H1 (cell line): ENCODE measurements around the gene CTSL. TPM values are rescaled to one million over a fixed set of nuclear protein-coding genes. Genes with fewer than 3 reads are reported as not detected.

Experiments
- CTCF ChIA-PET: fragments of 300-600 bp; sonication (Branson Sonifier 250); formaldehyde crosslinking; loops from one replicate; lab custom pipeline; 2021; ENCODE audit not compliant: partially characterized antibody; lab: Charles Lee
- POLR2A ChIA-PET: fragments of 300-600 bp; sonication (Branson Sonifier 250); formaldehyde crosslinking; loops from one replicate; lab custom pipeline; 2021; ENCODE audit warnings: inconsistent platforms; ENCODE audit not compliant: partially characterized antibody; lab: Charles Lee
- DNase-seq, 2 experiments: peaks; one replicate each; pipeline versions ENCODE4 v3.0.0 to v3.0.0-alpha.2; 2010 to 2022; ENCODE audit warnings: low spot score in 2 of 2, low read depth in 1 of 2, mixed read lengths in 1 of 2
- FAIRE-seq: peaks from 2 replicates; lab custom pipeline; 2011; peaks lifted over from hg19 to GRCh38; lab: Jason Lieb, UNC
- H2AFZ ChIP-seq: 2 replicates; pipeline ENCODE4 v1.8.1; 2012; ENCODE audit warnings: low read length, inconsistent platforms
- H2AK5ac ChIP-seq: 2 replicates; pipeline ENCODE4 v1.6.1; 2013; ENCODE audit warnings: low read depth, low read length
- H2BK120ac ChIP-seq: replicated peaks from 2 replicates; pipeline ENCODE3; 2013; ENCODE audit warnings: low read depth, low read length, inconsistent platforms
- H2BK12ac ChIP-seq: 2 replicates; pipeline ENCODE4 v1.6.1; 2013; ENCODE audit warnings: low read depth, low read length
- H2BK15ac ChIP-seq: 2 replicates; pipeline ENCODE4 v1.6.1; 2013; ENCODE audit warnings: low read length
- H2BK20ac ChIP-seq: 2 replicates; pipeline ENCODE4 v1.6.1; 2013; ENCODE audit warnings: low read length
- H2BK5ac ChIP-seq: 2 replicates; pipeline ENCODE4 v1.6.1; 2013; ENCODE audit warnings: low read depth, low read length
- H3K14ac ChIP-seq: 2 replicates; pipeline ENCODE4 v1.6.1; 2013; ENCODE audit warnings: inconsistent platforms; ENCODE audit not compliant: insufficient read length
- H3K18ac ChIP-seq: 2 replicates; pipeline ENCODE4 v1.6.1; 2013; ENCODE audit warnings: low read length; ENCODE audit errors: extremely low read depth
- H3K23ac ChIP-seq: 2 replicates; pipeline ENCODE4 v1.6.1; 2013; ENCODE audit warnings: inconsistent platforms; ENCODE audit not compliant: insufficient read length
- H3K23me2 ChIP-seq: 2 replicates; pipeline ENCODE4 v1.6.1; 2013; ENCODE audit warnings: low read depth, low read length
- H3K27ac ChIP-seq: 2 replicates; pipeline ENCODE4 v1.6.1; 2011; ENCODE audit warnings: low read depth, low read length, inconsistent platforms
- H3K27me3 ChIP-seq, 4 experiments: replicated peaks in 1 of 4; 1 replicate in 1 of 4; 2 replicates in 3 of 4; pipeline versions ENCODE4 v1.6.1 to v1.8.1; 2011 to 2013; ENCODE audit warnings: low read length in 3 of 4, mild to moderate bottlenecking in 3 of 4, inconsistent platforms in 2 of 4, mixed read lengths in 2 of 4, moderate library complexity in 1 of 4; ENCODE audit not compliant: control insufficient read depth in 3 of 4, insufficient read depth in 3 of 4; ENCODE audit errors: extremely low read depth in 1 of 4
- H3K36me3 ChIP-seq, 4 experiments: 2 replicates each; pipeline versions ENCODE4 v1.6.1 to v1.8.1; 2011 to 2013; ENCODE audit warnings: mild to moderate bottlenecking in 4 of 4, low read length in 3 of 4, moderate library complexity in 2 of 4, control low read depth in 1 of 4, inconsistent platforms in 1 of 4; ENCODE audit not compliant: insufficient read depth in 4 of 4, control insufficient read depth in 2 of 4
- H3K4ac ChIP-seq: replicated peaks from 2 replicates; pipeline ENCODE3; 2013; ENCODE audit warnings: low read length, low read depth, mixed read lengths, inconsistent platforms; ENCODE audit not compliant: insufficient read length
- H3K4me1 ChIP-seq, 4 experiments: replicated peaks in 1 of 4; 1 replicate in 1 of 4; 2 replicates in 3 of 4; pipeline versions ENCODE4 v1.6.1 to v1.8.1; 2011 to 2013; ENCODE audit warnings: low read length in 3 of 4, inconsistent platforms in 2 of 4, mixed read lengths in 1 of 4; ENCODE audit not compliant: insufficient read depth in 4 of 4, control insufficient read depth in 3 of 4
- H3K4me2 ChIP-seq, 2 experiments: 2 replicates each; pipeline versions ENCODE4 v1.6.1 to v1.8.1; 2011 to 2013; ENCODE audit warnings: low read depth in 2 of 2, low read length in 2 of 2, control low read depth in 1 of 2, inconsistent platforms in 1 of 2, mild to moderate bottlenecking in 1 of 2; ENCODE audit not compliant: insufficient read depth in 1 of 2
- H3K4me3 ChIP-seq, 4 experiments: fragments of 200-600, 300-600 bp in 1 of 4; sonication (generic), shearing (Covaris generic), sonication (Bioruptor Twin) in 1 of 4; 2 replicates each; pipeline versions ENCODE4 v1.5.1 to v1.8.1; 2011 to 2016; ENCODE audit warnings: low read length in 4 of 4, low read depth in 3 of 4, control low read depth in 2 of 4, inconsistent platforms in 2 of 4, mild to moderate bottlenecking in 2 of 4, mixed read lengths in 1 of 4, moderate library complexity in 1 of 4; ENCODE audit not compliant: insufficient read depth in 2 of 4; ENCODE audit errors: extremely low read depth in 1 of 4
- H3K56ac ChIP-seq: replicated peaks from 2 replicates; pipeline ENCODE3; 2013; ENCODE audit warnings: low read depth, mild to moderate bottlenecking, mixed read lengths, low read length, inconsistent platforms; ENCODE audit not compliant: insufficient read length
- H3K79me1 ChIP-seq: 2 replicates; pipeline ENCODE4 v1.6.1; 2013; ENCODE audit warnings: low read depth, low read length, control low read depth
- H3K79me2 ChIP-seq, 2 experiments: 2 replicates each; pipeline versions ENCODE4 v1.6.1 to v1.8.1; 2012 to 2013; ENCODE audit warnings: low read length in 2 of 2, mild to moderate bottlenecking in 2 of 2, inconsistent platforms in 1 of 2; ENCODE audit not compliant: insufficient read depth in 2 of 2, control insufficient read depth in 1 of 2
- H3K9ac ChIP-seq, 4 experiments: replicated peaks in 1 of 4; 1 replicate in 1 of 4; 2 replicates in 3 of 4; pipeline versions ENCODE4 v1.6.1 to v1.8.1; 2011 to 2013; ENCODE audit warnings: low read depth in 3 of 4, low read length in 3 of 4, control low read depth in 2 of 4, mild to moderate bottlenecking in 2 of 4, moderate library complexity in 2 of 4, inconsistent platforms in 1 of 4; ENCODE audit errors: extremely low read depth in 1 of 4
- H3K9me3 ChIP-seq, 2 experiments: 2 replicates each; pipeline versions ENCODE4 v1.6.1 to v1.8.1; 2012 to 2013; ENCODE audit warnings: mild to moderate bottlenecking in 2 of 2, moderate library complexity in 2 of 2, control low read depth in 1 of 2, inconsistent platforms in 1 of 2, low read depth in 1 of 2, low read length in 1 of 2, mixed read lengths in 1 of 2; ENCODE audit not compliant: insufficient read depth in 2 of 2
- H4K20me1 ChIP-seq, 2 experiments: replicated peaks in 1 of 2; 2 replicates each; pipeline versions ENCODE3 to v1.8.1; 2011 to 2013; ENCODE audit warnings: inconsistent platforms in 2 of 2, low read length in 2 of 2, mild to moderate bottlenecking in 1 of 2; ENCODE audit not compliant: insufficient read depth in 2 of 2, control insufficient read depth in 1 of 2
- H4K5ac ChIP-seq: 2 replicates; pipeline ENCODE4 v1.6.1; 2013; ENCODE audit warnings: low read length, low read depth, mixed read lengths, inconsistent platforms; ENCODE audit not compliant: insufficient read length
- H4K8ac ChIP-seq: 2 replicates; pipeline ENCODE4 v1.8.0; 2013; ENCODE audit warnings: mild to moderate bottlenecking, moderate library complexity, low read length, inconsistent platforms; ENCODE audit not compliant: insufficient read depth; ENCODE audit errors: extremely low read depth
- H4K91ac ChIP-seq: replicated peaks from 2 replicates; pipeline ENCODE3; 2013; ENCODE audit warnings: low read length, mixed read lengths, inconsistent platforms; ENCODE audit not compliant: insufficient read length
- CHD2 ChIP-seq: IDR thresholded peaks from 2 replicates; pipeline ENCODE4 v1.6.1; 2012; ENCODE audit warnings: low read length, improper control_type of control experiment
- CREB1 ChIP-seq: IDR thresholded peaks from 2 replicates; pipeline ENCODE4 v1.6.1; 2012; ENCODE audit warnings: inconsistent platforms
- CTCF ChIP-seq, 3 experiments: IDR thresholded peaks; 1 replicate in 2 of 3; 2 replicates in 1 of 3; pipeline versions ENCODE4 v1.5.1 to v1.6.1; 2011; ENCODE audit warnings: low read length in 3 of 3, mild to moderate bottlenecking in 3 of 3, inconsistent platforms in 2 of 3, low read depth in 1 of 3, moderate library complexity in 1 of 3; ENCODE audit not compliant: insufficient read depth in 1 of 3; ENCODE audit errors: control extremely low read depth in 1 of 3
- E2F6 ChIP-seq: IDR thresholded peaks from 2 replicates; pipeline ENCODE4 v1.6.1; 2012; ENCODE audit warnings: inconsistent platforms
- EGR1 ChIP-seq: IDR thresholded peaks from 2 replicates; pipeline ENCODE4 v1.6.1; 2011; ENCODE audit warnings: low read depth, low read length, borderline replicate concordance
- KDM5A ChIP-seq: fragments of 200-600 bp; IDR thresholded peaks from 2 replicates; pipeline ENCODE4 v1.7.1; 2012; ENCODE audit warnings: mild to moderate bottlenecking, low read length, inconsistent platforms, mixed read lengths
- MAFK ChIP-seq: IDR thresholded peaks from 2 replicates; pipeline ENCODE4 v1.6.1; 2012; ENCODE audit warnings: low read depth, mild to moderate bottlenecking, improper control_type of control experiment, low read length
- POU5F1 ChIP-seq: IDR thresholded peaks from 2 replicates; pipeline ENCODE4 v1.6.1; 2011; ENCODE audit warnings: low read depth, mild to moderate bottlenecking, low read length, moderate library complexity
- RAD21 ChIP-seq, 2 experiments: IDR thresholded peaks in 1 of 2; conservative IDR thresholded peaks in 1 of 2; 2 replicates each; pipeline ENCODE4 v1.6.1; 2011; ENCODE audit warnings: low read depth in 2 of 2, low read length in 2 of 2, improper control_type of control experiment in 1 of 2, inconsistent platforms in 1 of 2, mild to moderate bottlenecking in 1 of 2, moderate library complexity in 1 of 2
- RBBP5 ChIP-seq: IDR thresholded peaks from 2 replicates; pipeline ENCODE4 v1.7.1; 2012; ENCODE audit warnings: low read depth, mild to moderate bottlenecking, inconsistent platforms, low read length, moderate library complexity, borderline replicate concordance
- SIX5 ChIP-seq: IDR thresholded peaks from 2 replicates; pipeline ENCODE4 v1.6.1; 2011; ENCODE audit warnings: mild to moderate bottlenecking, low read depth, low read length
- SP2 ChIP-seq: IDR thresholded peaks from 2 replicates; pipeline ENCODE4 v1.6.1; 2012; ENCODE audit warnings: mild to moderate bottlenecking, low read length, inconsistent platforms
- WGBS, 2 experiments: shearing (Covaris generic) in 1 of 2; methylation state at CpG; one replicate each; pipeline versions ENCODE4 v1.1.6 to v1.1.7; 2013 to 2015; ENCODE audit warnings: low lambda C conversion rate in 2 of 2, mixed read lengths in 2 of 2, inconsistent platforms in 1 of 2, low coverage in 1 of 2, missing lambda C conversion rate in 1 of 2; ENCODE audit not compliant: insufficient replicate concordance in 2 of 2, insufficient coverage in 1 of 2, insufficient read length in 1 of 2; ENCODE audit errors: extremely low coverage in 1 of 2, missing lambda C conversion rate in 1 of 2; 5-methylcytosine and 5-hydroxymethylcytosine counted together
- polyA plus RNA-seq, 7 experiments: library from polyadenylated mRNA; depleted of rRNA in 3 of 7; stranded (reverse) in 5 of 7; unstranded in 2 of 7; fragments of >200 nt in 5 of 7; fragments of 200-250 nt in 2 of 7; gene quantifications; 1 replicate in 5 of 7; 2 replicates in 1 of 7; 4 replicates in 1 of 7; pipeline versions ENCODE4 v1.2.1 to v1.2.3, GENCODE V29; 2011 to 2013; ENCODE audit warnings: missing spikeins in 2 of 7, mixed read lengths in 2 of 7
- total RNA-seq: library from RNA; stranded (reverse); fragmentation: NEBNext Ultra II Directional; extraction: Animal tissue kit (Norgen Biotek cat#: 25700); gene quantifications from 2 replicates; pipeline ENCODE4 v1.2.1, GENCODE V29; 2021

Gene CTSL
- total and polyA plus RNA-seq, 2 of the 8 experiments (the other 6 are each of a cell fraction or from before 2014, with no cell fraction given), result 34.2 to 38.2 TPM

GRCh38 chr9:87729246-87729645 is 3.3 kb downstream of the CTSL start:
- no peak overlapping the region for H3K9ac ChIP-seq
- H2AFZ ChIP-seq, result no peak overlapping the region
- H2BK120ac ChIP-seq, result no peak overlapping the region
- H4K8ac ChIP-seq, result no peak overlapping the region
- no peak overlapping the region for H2BK20ac ChIP-seq
- DNase-seq (no peak), FAIRE-seq (no peak)
- no peak overlapping the region for H3K14ac ChIP-seq
- H3K4me2 ChIP-seq, result no peak overlapping the region
- H3K23me2 ChIP-seq, result peaks cover 5% of the 10 kb centered on the region
- peaks cover 0 to 6% (median 0%) of the 10 kb centered on the region in 4 experiments; a peak in 2 of 8 replicates for H3K36me3 ChIP-seq
- H3K4me3 ChIP-seq, result no peak overlapping the region
- H4K20me1 ChIP-seq, result no peaks in the 10 kb centered on the region
- H3K4me1 ChIP-seq, result no peaks in the 10 kb centered on the region; a peak in 3 of 7 replicates
- H3K4ac ChIP-seq, result no peak overlapping the region
- H3K23ac ChIP-seq, result no peak overlapping the region
- no peak overlapping the region for H4K91ac ChIP-seq
- CTCF ChIA-PET, result interaction anchor here (0.8 to 8.7 kb wide), 6 partner anchors 12 to 153 kb away, joined by 3 to 67 read pairs (median 3); no protein-coding TSS in a partner anchor
- WGBS, 2 experiments, result 83% methylated on average over 2 of the region's 2 CpGs; no CpG with 5 or more reads in 1 of the 2 experiments
- no peaks in the 10 kb centered on the region for H3K9me3 ChIP-seq
- no peak overlapping the region for H3K56ac ChIP-seq
- H3K27ac ChIP-seq, result no peak overlapping the region
- no peak overlapping the region for H4K5ac ChIP-seq
- no peak overlapping the region for H3K18ac ChIP-seq
- POLR2A ChIA-PET, result no interaction called here
- no peak overlapping the region for H2BK15ac ChIP-seq
- no peak overlapping the region for H2BK12ac ChIP-seq
- no peaks in the 10 kb centered on the region; a peak in 1 of 7 replicates for H3K27me3 ChIP-seq
- no peak overlapping the region for H2AK5ac ChIP-seq
- H3K79me1 ChIP-seq, result no peaks in the 10 kb centered on the region
- no peaks in the 10 kb centered on the region for H3K79me2 ChIP-seq
- H2BK5ac ChIP-seq, result no peak overlapping the region
- TF ChIP-seq E2F6, result no peak
- TF ChIP-seq SP2, result no peak
- no peak for TF ChIP-seq SIX5
- TF ChIP-seq CHD2, result no peak
- TF ChIP-seq CTCF (IDR thresholded peaks at IDR 0.05; ENCODE audit: control extremely low read depth in 1 of 3, insufficient read depth in 1 of 3, low read depth in 1 of 3, low read length in 3 of 3), result no peak
- no peak for TF ChIP-seq EGR1
- no peak for TF ChIP-seq RAD21 (IDR thresholded peaks at IDR 0.05 in 1 of 2, conservative IDR thresholded peaks at IDR 0.05 in 1 of 2; ENCODE audit: low read depth in 2 of 2, low read length in 2 of 2)
- no peak for TF ChIP-seq KDM5A
- TF ChIP-seq POU5F1, result no peak
- TF ChIP-seq MAFK, result no peak
- no peak for TF ChIP-seq RBBP5
- no peak for TF ChIP-seq CREB1
